Activated T-cell treated with anti-CD3 and anti-CD28 coated beads, Interleukin-2, amount 50 U/mL, for 4 hours (primary cell): ENCODE results near the gene NEDD1. TPM values are rescaled to one million over a fixed set of nuclear protein-coding genes. Genes with fewer than 3 reads are reported as not detected.

ENCODE experiments used
- ATAC-seq, 2 donors: fragments of 200-7000 bp; cut with Tn5 transposase; one replicate each; pipeline ENCODE4 v1.10.0; 2021
- DNase-seq: peaks from one replicate; pipeline ENCODE4 v3.0.0-alpha.2; 2020
- H3K27me3 Mint-ChIP-seq: one replicate; pipeline ENCODE4 v1.8.0; 2021; ENCODE audit warnings: low read depth, mixed read lengths
- H3K36me3 Mint-ChIP-seq: one replicate; pipeline ENCODE4 v1.8.0; 2022; ENCODE audit warnings: mixed read lengths; ENCODE audit not compliant: insufficient read depth
- H3K4me1 Mint-ChIP-seq: one replicate; pipeline ENCODE4 v1.8.0; 2021; ENCODE audit warnings: low read depth, mixed read lengths
- H3K4me3 Mint-ChIP-seq: one replicate; pipeline ENCODE4 v1.8.0; 2021; ENCODE audit warnings: mild to moderate bottlenecking, moderate library complexity, mixed read lengths
- H3K9me3 Mint-ChIP-seq: one replicate; pipeline ENCODE4 v1.8.0; 2021; ENCODE audit warnings: mixed read lengths
- total RNA-seq, 3 donors: library from RNA; stranded (reverse); gene quantifications; one replicate each; pipeline ENCODE4 v1.2.1, GENCODE V29; 2021

Gene NEDD1
- total RNA-seq, 3 donors from 2014 or later, result 25.0 to 27.1 (median 25.2) TPM

DNA sequence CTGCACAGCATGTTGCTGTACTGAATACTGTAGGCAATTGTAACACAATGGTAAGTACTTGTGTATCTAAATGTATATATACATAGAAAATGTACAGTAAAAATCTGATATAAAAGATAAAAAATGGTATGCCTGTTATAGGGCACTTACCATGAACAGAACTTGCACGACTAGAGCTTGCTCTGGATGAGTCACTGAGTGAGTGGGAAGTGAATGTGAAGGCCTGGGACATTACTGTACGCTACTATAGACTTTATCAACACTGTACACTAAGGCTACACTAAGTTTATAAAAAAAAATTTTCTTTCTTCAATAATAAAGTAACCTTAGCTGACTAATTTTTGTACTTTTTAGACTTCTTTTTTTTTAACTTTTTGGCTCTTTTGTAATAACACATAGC lies 24.2 kb upstream of the NEDD1 start:
- DNase-seq (no peak), ATAC-seq (peak in 1 of 2 donors; percentile 43)
- H3K27me3 Mint-ChIP-seq, result no peaks in the 10 kb centered on the region
- no peak overlapping the region for H3K4me3 Mint-ChIP-seq
- no peaks in the 10 kb centered on the region for H3K4me1 Mint-ChIP-seq
- H3K9me3 Mint-ChIP-seq, result peaks cover 3% of the 10 kb centered on the region
- H3K36me3 Mint-ChIP-seq, result no peaks in the 10 kb centered on the region

DNA sequence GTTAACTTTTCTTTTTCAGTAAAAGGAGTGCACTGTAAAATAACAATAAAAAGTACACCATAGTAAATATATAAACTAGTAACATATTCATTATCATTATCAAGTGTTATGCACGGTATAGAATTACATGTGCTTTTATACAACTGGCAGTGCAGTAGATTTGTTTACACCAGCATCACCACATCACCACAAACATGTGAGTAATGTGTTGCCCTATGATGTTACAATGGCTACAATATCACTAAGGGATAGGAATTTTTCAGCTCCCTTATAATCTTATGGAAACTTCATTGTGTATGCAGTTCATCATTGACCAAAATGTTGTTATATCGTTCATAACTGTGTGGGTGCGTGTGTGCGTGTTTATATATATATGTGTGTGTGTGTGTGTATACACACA lies 23.5 kb upstream of the NEDD1 start:
- no peak for DNase-seq
- H3K27me3 Mint-ChIP-seq, result no peaks in the 10 kb centered on the region
- H3K4me3 Mint-ChIP-seq, result no peak overlapping the region
- H3K9me3 Mint-ChIP-seq, result peaks cover 3% of the 10 kb centered on the region
- H3K4me1 Mint-ChIP-seq, result no peaks in the 10 kb centered on the region
- no peaks in the 10 kb centered on the region for H3K36me3 Mint-ChIP-seq
- ATAC-seq, result no peak

DNA sequence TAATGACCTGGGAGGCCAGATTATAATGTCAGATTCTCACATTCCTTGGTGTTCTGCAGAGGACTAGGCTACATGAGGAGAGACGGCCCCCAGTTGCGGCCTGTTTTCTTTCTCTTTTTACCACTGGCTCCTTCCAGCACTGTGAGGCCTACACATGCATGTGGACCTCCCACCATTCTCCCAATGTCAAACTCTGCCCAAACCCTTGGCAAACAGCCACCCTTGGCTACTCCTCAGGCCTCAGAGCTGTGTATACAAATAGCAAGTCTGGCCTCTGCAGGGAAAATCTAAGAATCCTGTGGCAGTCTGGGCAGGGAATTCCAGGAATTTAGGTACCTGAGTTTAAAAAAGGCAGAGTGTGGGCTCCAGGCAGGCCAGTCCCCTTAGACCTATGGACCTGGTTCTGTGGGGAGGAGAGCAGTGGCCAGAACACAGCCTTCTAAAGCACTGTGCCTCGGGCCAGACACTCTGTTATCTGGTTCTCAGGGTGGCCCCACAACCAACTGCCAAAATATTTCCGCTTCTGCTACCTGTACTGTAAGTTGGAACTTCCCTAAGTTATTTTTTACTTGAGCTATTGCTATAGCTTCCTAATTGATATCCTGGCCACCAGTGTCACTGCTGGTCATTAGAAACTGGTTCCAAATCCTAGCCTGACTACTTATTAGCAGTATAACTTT lies 19.9 kb upstream of the NEDD1 start:
- DNase-seq, result no peak
- Mint-ChIP-seq H3K27me3 (peaks cover 9% of the 10 kb centered on the region), H3K4me3 (no peak overlapping the region), H3K36me3 (no peaks in the 10 kb centered on the region), H3K4me1 (no peaks in the 10 kb centered on the region), H3K9me3 (no peaks in the 10 kb centered on the region)
- no peak for ATAC-seq

DNA sequence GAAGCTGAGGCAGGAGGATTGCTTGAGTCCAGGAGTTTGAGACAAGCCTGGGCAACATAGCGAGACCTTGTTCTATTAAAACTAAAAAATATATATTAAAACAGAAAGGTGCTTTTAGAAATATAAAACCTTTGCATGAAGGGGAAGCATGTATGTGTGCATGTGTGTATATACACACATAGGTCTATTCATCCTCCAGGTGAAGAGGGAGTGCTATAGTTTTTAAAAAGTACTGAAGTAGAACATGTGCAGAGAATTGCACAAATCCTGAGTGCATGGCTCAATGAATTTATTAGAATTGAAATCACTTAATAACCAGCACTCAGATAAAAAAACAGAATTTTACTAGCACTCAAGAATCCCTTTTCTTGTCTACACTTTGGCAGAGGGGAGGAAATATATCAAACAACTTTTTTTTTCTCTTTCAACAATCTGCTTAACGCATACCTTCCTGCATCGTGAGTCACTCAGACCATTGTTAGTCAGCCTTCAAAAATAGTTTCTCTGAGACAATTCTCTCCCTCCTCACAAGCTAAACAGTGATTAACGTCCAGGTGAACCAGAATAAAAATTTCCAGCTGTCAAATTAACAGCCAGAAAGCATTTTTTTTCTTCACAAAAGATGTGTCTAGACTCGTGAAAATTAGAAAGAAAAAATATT lies 17.7 kb upstream of the NEDD1 start:
- Mint-ChIP-seq H3K4me1 (no peaks in the 10 kb centered on the region), H3K36me3 (no peaks in the 10 kb centered on the region), H3K27me3 (peaks cover 9% of the 10 kb centered on the region), H3K9me3 (no peaks in the 10 kb centered on the region), H3K4me3 (no peak overlapping the region)
- DNase-seq (no peak), ATAC-seq (peak; percentile 51 to 82)

DNA sequence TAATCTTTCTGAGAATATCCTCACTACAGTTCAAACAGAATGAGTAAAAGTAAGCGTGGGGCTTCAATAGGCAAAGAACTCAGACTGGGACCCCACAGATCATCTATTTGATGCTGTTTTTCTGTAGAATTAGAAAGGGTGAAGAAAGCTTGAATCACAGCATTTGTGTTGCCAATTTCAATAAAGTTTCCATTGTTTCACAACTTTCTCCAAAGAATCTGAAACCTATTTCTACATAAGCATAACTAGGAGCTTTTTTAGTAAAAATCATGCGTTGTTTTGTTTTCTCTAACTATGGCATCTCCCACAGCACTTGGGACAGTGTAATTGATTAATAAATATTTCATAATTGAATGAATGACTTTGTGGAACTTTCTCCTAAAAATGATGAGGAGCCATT lies 16.7 kb upstream of the NEDD1 start:
- no peak overlapping the region for H3K4me3 Mint-ChIP-seq
- H3K9me3 Mint-ChIP-seq, result no peaks in the 10 kb centered on the region
- peaks cover 9% of the 10 kb centered on the region for H3K27me3 Mint-ChIP-seq
- ATAC-seq (no peak), DNase-seq (no peak)
- no peaks in the 10 kb centered on the region for H3K36me3 Mint-ChIP-seq
- no peaks in the 10 kb centered on the region for H3K4me1 Mint-ChIP-seq

DNA sequence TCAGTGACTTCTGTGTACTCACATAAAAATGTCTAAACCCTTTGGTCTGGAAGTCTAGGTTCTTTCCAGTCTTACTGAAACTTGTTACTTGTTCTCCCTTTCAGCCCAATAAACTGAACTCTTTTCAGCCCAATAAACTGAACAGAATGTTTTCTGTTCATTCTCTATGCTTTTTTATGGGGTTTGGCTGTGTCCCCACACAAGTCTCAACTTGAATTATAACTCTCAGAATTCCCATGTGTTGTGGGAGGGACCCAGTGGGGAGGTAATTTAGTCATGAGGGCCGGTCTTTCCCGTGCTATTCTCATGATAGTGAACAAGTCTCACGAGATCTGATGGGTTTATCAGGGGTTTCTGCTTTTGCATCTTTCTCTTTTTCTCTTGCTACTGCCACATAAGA lies 15.0 kb upstream of the NEDD1 start:
- DNase-seq (no peak), ATAC-seq (no peak)
- no peaks in the 10 kb centered on the region for H3K4me1 Mint-ChIP-seq
- H3K4me3 Mint-ChIP-seq, result no peak overlapping the region
- H3K36me3 Mint-ChIP-seq, result no peaks in the 10 kb centered on the region
- H3K9me3 Mint-ChIP-seq, result no peaks in the 10 kb centered on the region
- peaks cover 9% of the 10 kb centered on the region for H3K27me3 Mint-ChIP-seq

DNA sequence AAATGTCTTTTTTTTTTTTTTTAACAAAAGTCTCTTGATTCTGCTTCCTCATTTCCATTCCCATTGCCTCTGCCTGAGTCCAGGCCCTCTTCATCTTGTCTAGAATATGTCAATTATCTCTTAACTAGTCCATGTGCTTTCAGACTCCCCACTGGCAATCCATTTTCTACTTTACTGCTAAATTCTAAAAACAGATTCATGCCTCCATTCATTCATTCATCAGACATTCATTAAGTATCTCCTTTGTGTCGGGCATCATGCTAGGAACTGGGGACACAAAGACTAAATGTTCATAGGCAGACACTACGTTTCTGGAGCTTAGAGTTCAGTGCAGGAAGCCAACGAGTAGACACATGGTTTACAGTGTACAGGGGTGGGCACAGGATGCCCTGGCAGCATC lies 9.6 kb upstream of the NEDD1 start:
- no peaks in the 10 kb centered on the region for H3K4me1 Mint-ChIP-seq
- ATAC-seq (no peak), DNase-seq (no peak)
- no peak overlapping the region for H3K4me3 Mint-ChIP-seq
- no peaks in the 10 kb centered on the region for H3K27me3 Mint-ChIP-seq
- H3K9me3 Mint-ChIP-seq, result no peaks in the 10 kb centered on the region
- H3K36me3 Mint-ChIP-seq, result no peaks in the 10 kb centered on the region

DNA sequence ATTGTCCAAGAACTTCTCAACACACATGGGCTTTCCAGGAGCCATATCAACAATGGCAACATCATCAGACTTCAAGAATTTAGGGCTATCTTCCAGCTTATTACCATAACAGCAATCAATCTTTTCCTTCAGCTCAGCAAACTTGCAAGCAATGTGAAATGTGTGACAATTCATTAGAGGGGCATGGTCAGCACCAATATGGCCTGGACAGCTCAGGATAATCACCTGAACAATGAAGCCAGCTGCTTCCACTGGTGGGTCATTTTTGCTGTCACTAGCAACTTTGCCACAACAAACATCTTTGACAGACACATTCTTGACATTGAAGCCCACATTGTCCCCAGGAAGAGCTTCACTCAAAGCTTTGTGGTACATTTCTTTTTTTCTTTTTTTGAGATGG lies 5.9 kb upstream of the NEDD1 start:
- Mint-ChIP-seq H3K9me3 (no peaks in the 10 kb centered on the region), H3K4me1 (peaks cover 3% of the 10 kb centered on the region), H3K27me3 (no peaks in the 10 kb centered on the region), H3K4me3 (no peak overlapping the region), H3K36me3 (no peaks in the 10 kb centered on the region)
- DNase-seq (no peak), ATAC-seq (no peak)

DNA sequence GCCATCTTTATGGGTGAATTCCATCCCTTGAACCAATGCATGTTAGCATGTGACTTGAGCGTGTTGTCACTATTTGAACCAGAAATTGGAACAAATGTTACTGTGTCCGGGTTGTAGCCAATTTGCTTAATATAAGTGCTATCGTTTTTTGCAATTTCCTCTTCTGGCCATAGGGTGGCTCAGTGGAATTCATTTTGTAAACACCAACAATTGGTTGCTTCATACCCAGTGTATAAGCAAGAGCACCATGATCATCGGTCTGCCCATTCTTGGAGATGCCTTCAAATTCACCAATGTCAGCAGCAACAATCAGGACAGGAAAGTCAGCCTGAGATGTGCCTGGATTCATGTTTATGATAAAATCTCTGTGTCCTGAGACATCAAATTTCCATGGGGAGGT lies 5.0 kb upstream of the NEDD1 start:
- no peak for ATAC-seq
- H3K9me3 Mint-ChIP-seq, result no peaks in the 10 kb centered on the region
- no peaks in the 10 kb centered on the region for H3K36me3 Mint-ChIP-seq

DNA sequence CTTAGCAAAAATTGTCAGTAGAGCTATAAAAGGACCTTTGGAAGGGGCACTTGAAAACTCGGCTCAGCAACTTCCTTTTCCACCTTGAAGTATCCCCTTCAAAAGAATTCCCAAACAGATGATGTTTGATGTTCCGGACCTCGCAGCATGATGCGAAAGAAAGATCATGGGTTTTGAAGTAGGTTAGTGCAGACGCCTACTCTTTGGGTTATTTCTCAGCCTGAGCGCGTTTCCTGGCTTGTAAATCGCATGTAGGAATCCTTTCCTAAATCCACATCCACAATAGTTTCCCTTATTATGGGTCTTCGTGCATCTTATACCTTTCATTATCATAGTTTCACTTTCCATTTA lies 584 bp upstream of the NEDD1 start:
- DNase-seq, result no peak
- Mint-ChIP-seq H3K9me3 (no peaks in the 10 kb centered on the region), H3K4me1 (peaks cover 40% of the 10 kb centered on the region), H3K36me3 (peaks cover 6% of the 10 kb centered on the region), H3K27me3 (no peaks in the 10 kb centered on the region), H3K4me3 (peak overlapping the region; percentile 95)
- ATAC-seq, result no peak

More for the DNA sequence above, 5.0 kb upstream of the NEDD1 start:
- H3K27me3 Mint-ChIP-seq, result no peaks in the 10 kb centered on the region
- H3K4me1 Mint-ChIP-seq, result peaks cover 8% of the 10 kb centered on the region
- no peak overlapping the region for H3K4me3 Mint-ChIP-seq
- DNase-seq, result no peak

DNA sequence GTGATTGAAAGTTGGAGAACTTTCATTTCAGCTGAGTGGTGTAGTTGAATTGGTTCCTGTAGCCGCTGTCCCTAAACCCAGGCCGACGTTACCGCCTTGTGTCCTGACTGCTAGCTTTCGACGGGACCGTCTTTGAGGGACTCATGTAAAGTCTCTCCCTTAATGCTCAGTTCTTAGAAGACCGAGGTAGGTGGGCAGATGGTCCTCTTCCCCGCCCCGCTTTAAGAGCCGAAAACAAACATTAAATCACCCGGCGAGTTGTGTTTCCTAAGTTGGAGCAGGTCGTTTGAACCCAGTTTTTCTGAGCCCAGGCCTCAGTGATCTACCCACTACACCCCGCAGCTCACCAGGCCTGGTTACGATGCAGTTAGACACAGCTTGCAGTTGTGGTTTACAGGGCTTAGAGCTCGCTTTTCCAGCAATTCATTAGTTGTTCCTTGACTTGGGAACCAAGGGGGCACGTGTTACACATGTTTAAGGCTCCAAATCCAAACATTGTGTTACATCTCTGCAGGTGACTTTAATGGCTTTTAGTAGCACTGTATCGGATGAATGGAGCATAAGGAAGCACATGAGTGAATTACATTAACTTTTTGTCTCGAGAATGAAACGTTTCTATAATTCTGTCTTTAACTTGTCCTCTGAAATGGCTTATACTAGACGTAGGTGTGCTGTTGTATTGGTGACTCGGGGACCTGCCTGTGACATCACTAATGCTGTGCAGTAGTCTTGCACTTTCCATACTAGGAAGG lies 790 bp downstream of the NEDD1 start:
- Mint-ChIP-seq H3K4me3 (peak overlapping the region; percentile 95), H3K36me3 (peaks cover 8% of the 10 kb centered on the region), H3K27me3 (no peaks in the 10 kb centered on the region), H3K9me3 (no peaks in the 10 kb centered on the region), H3K4me1 (peaks cover 44% of the 10 kb centered on the region)
- peak; percentile 30 to 35 for ATAC-seq
- DNase-seq, result peak; percentile 17

DNA sequence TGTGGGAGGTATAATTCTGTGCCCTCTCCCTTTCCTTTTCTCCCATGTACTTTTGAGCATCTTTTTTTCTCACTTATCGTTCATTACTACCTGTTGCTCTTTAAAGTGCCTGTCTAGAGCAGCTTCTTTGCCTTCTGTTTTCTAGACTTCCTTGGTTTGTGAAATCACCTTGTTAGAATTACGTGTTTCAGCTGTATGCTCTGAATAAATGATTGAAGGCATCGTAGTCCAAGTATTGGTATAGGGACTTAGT lies 1.3 kb downstream of the NEDD1 start:
- H3K4me3 Mint-ChIP-seq, result peak overlapping the region; percentile 95
- no peaks in the 10 kb centered on the region for H3K27me3 Mint-ChIP-seq
- H3K4me1 Mint-ChIP-seq, result peaks cover 47% of the 10 kb centered on the region
- ATAC-seq, result no peak
- H3K36me3 Mint-ChIP-seq, result peaks cover 8% of the 10 kb centered on the region
- DNase-seq, result no peak
- H3K9me3 Mint-ChIP-seq, result no peaks in the 10 kb centered on the region

DNA sequence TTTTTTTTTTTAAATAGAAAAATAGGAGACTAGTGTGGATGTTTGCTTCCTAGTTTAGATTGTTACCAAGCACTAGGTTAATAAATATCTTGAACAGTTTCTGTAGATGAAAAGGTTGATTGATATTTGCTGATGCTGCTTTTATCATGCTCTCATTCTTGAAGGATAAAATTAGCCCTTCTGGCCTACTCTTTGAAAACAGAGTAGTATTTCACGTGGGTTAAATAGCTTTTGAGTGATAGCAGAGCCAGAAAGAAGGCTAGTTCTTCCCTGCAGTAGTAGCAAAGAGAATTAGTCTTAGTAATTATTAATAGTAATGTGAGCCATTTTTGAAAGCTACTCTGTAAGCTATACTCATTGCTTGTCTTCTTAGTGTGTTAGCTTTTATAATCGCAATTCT lies 5.2 kb downstream of the NEDD1 start:
- Mint-ChIP-seq H3K4me1 (peaks cover 45% of the 10 kb centered on the region), H3K9me3 (peaks cover 6% of the 10 kb centered on the region), H3K27me3 (no peaks in the 10 kb centered on the region), H3K4me3 (no peak overlapping the region), H3K36me3 (peaks cover 18% of the 10 kb centered on the region)
- DNase-seq (no peak), ATAC-seq (no peak)

DNA sequence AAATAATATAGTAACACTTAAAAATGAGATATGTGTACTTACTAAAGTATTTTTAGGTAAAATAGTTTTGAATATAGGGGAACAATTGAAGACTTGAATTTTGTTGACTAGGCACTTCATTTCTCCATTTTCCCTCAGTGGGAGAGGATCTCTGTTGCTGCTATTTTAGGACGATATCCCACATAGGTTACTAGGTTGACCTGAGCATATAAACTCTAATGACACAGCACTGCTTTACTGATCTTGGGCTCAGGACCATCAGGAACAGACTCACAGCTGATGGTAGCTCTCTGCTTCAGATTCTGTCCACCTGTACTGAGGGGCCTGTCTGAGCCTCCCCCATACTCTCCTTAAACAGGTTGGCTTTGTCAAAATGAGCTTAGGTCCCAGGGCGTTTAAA lies 5.9 kb downstream of the NEDD1 start:
- Mint-ChIP-seq H3K27me3 (no peaks in the 10 kb centered on the region), H3K36me3 (peaks cover 18% of the 10 kb centered on the region), H3K9me3 (peaks cover 6% of the 10 kb centered on the region), H3K4me1 (peaks cover 42% of the 10 kb centered on the region), H3K4me3 (no peak overlapping the region)
- no peak for ATAC-seq
- no peak for DNase-seq
